Skin epidermis (tissue), 12 donors: ENCODE results near the gene CS.

Experiments used
- H3K27ac ChIP-seq, 21 experiments: fragments of 200-600 bp; sonication (generic) in 11 of 21; one replicate each; pipeline ENCODE4 v1.5.0; 2020; ENCODE audit warnings: mild to moderate bottlenecking in 3 of 21, inconsistent platforms in 2 of 21, moderate library complexity in 2 of 21
- H3K4me3 ChIP-seq, 7 experiments: fragments of 200-600 bp; sonication (generic) in 2 of 7; one replicate each; pipeline ENCODE4 v1.5.0; 2020; ENCODE audit warnings: inconsistent platforms in 2 of 7, mild to moderate bottlenecking in 2 of 7, moderate library complexity in 1 of 7

CS gene

GRCh38 chr12:56257491-56258067 is 42.6 kb downstream of the CS start:
- Histone ChIP-seq H3K27ac (peak overlapping the region; percentile 75 to 97 (median 91)), H3K4me3 (peak overlapping the region; percentile 70 to 93 (median 91))

GRCh38 chr12:56257071-56257470 is 43.1 kb downstream of the CS start:
- Histone ChIP-seq H3K27ac (peak overlapping the region in 18 of 21 experiments; percentile 75 to 97 (median 91)), H3K4me3 (peak overlapping the region; percentile 70 to 93 (median 91))

GRCh38 chr12:56256326-56256960 is 43.7 kb downstream of the CS start:
- Histone ChIP-seq H3K27ac (peak overlapping the region in 6 of 21 experiments; percentile 17 to 94 (median 64)), H3K4me3 (peak overlapping the region in 1 of 7 experiments; percentile 91)

DNA sequence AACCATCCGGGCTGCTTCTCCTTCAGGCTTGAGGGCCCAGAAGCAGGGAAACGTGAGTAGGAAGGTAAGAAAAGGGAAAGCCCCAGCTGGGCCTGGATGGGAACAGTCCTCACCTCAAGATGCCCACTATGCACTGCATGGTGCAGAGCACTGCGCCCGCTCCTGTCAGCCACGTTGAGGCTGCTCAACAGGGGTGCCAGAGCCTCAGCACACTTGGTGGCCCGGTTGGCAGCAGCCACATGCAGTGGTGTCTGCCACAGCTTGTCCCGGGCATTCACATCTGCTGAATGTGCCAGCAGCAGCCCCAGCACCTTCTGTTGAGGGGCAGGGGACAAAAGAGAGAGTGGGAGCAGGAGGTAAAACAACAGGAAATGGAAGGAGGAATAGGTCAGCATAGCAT is 44.5 kb downstream of the CS start:
- Histone ChIP-seq H3K27ac (no peak overlapping the region), H3K4me3 (no peak overlapping the region)

DNA sequence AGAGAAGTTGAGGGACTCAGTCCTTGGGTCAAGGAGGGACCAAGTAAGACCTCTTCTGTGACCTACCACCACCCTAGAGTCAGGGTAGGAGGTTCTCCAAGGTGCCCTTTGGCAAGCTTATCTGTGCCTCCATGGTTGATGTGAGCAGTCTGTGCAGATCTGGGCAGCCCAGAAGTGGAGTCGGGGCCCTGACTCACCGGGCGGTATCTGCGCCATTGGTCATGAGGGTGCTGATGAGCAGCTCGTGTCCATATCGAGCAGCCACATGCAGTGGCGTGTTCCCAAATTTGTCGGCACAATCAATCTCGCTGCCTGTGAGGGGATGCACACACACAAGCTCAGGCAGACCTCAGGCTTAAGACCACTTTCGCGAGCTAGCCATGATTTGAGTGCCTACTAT is 47.0 kb downstream of the CS start:
- H3K27ac ChIP-seq, result no peak overlapping the region
- no peak overlapping the region for H3K4me3 ChIP-seq

DNA sequence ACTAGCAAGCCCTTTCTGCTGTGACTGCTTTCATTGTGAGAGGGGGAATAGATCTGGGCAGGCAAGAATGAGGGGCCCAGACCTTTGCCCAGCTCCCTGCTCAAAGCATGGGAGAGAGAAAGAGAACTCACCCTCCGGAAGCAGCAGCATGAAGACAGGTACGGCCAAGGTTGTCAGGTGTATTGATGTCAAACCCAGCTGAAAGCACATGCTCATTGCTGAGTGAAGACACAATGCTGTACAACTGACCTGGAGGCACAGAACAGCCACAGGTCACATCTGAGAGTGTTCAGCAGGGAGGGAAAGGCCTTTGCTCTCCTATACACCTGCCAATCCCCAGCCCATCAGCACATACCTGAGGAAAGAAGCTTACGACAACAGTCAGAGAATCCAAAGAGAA is 47.5 kb downstream of the CS start:
- no peak overlapping the region for H3K27ac ChIP-seq

DNA sequence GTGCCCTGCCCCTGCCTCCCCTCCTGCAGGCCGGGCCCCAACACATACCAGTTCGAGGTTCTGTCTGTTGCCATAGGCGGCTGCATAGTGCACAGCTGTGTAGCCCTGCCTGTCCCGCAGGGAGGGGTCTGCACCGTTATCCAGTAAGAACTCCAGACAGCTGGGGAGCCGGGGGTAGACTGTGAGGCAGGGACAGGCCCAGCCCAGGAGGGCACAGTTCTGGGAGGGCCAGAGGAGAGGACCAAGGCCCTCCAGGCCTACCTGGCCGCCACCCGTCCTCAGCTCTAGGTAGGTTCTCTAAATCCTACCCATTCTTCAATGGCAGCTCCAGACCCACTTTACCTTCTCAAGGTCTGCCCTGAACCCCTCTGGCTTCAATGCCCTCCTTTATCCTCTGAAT is 51.4 kb downstream of the CS start:
- no peak overlapping the region for H3K27ac ChIP-seq
- no peak overlapping the region for H3K4me3 ChIP-seq

More for the DNA sequence above, 47.5 kb downstream of the CS start:
- H3K4me3 ChIP-seq, result no peak overlapping the region

- Histone ChIP-seq H3K4me3 (no peak overlapping the region), H3K27ac (peak overlapping the region in 1 of 21 experiments; percentile 35)
Observed at GRCh38 chr12:56247923-56248322, 52.2 kb downstream of the CS start.

DNA sequence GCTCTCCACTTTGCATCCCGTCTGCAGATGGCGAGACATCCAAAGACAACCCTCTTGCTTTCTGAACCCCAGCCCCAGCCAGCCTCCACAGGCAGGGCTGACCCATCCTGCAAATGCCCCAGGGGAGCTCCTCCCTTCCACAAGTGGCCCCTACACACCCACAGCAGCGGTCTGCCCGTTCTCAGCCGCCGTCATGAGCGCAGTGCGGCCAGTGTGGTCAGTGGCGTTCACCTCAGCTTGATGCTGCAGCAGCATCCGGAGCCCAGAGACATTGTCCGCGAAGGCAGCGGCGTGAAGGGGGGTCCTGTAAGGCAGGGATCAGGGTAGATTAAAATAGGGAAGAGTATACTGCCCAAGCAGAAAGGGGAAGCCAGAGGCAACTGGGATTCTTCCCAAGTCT is 55.6 kb downstream of the CS start:
- H3K27ac ChIP-seq, result no peak overlapping the region

DNA sequence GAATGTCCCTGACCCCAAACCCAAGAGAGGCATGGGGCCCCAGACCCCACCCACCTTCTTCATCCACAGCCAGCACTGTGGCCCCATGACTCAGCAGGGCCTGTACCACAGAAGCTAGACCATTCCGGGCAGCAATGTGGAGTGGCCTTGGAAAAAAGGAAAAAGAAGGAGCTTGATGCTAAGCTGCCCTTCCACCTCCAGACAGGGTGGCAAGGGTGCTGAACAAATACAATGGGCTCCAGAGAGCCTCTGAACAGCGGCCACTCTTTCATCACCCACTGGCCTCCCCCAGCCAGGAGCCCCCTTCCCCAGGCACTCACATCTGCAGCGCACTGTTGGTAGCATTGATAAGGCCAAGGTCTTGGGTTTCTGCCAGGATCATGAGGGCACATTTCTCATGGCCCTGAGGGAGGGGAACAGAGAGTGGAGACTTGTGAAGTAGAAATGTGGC is 56.4 kb downstream of the CS start:
- Histone ChIP-seq H3K4me3 (no peak overlapping the region), H3K27ac (no peak overlapping the region)

More for the DNA sequence above, 55.6 kb downstream of the CS start:
- no peak overlapping the region for H3K4me3 ChIP-seq

- Histone ChIP-seq H3K27ac (no peak overlapping the region), H3K4me3 (no peak overlapping the region)
Observed at GRCh38 chr12:56242986-56243385, 57.1 kb downstream of the CS start.

GRCh38 chr12:56241424-56242303 is 58.5 kb downstream of the CS start:
- no peak overlapping the region for H3K4me3 ChIP-seq
- H3K27ac ChIP-seq, result no peak overlapping the region

GRCh38 chr12:56237552-56237951 is 62.6 kb downstream of the CS start:
- Histone ChIP-seq H3K4me3 (no peak overlapping the region), H3K27ac (no peak overlapping the region)

- Histone ChIP-seq H3K27ac (no peak overlapping the region), H3K4me3 (no peak overlapping the region)
Observed at GRCh38 chr12:56236985-56237384, 63.1 kb downstream of the CS start.

- H3K27ac ChIP-seq, result no peak overlapping the region
- no peak overlapping the region for H3K4me3 ChIP-seq
Observed at GRCh38 chr12:56236091-56236490, 64.0 kb downstream of the CS start.

GRCh38 chr12:56234746-56235436 is 65.2 kb downstream of the CS start:
- no peak overlapping the region for H3K27ac ChIP-seq

GRCh38 chr12:56231184-56231582 is 68.9 kb downstream of the CS start:
- Histone ChIP-seq H3K27ac (no peak overlapping the region), H3K4me3 (no peak overlapping the region)

More at GRCh38 chr12:56234746-56235436, 65.2 kb downstream of the CS start:
- H3K4me3 ChIP-seq, result no peak overlapping the region

GRCh38 chr12:56230432-56231183 is 69.5 kb downstream of the CS start:
- no peak overlapping the region for H3K4me3 ChIP-seq
- no peak overlapping the region for H3K27ac ChIP-seq

DNA sequence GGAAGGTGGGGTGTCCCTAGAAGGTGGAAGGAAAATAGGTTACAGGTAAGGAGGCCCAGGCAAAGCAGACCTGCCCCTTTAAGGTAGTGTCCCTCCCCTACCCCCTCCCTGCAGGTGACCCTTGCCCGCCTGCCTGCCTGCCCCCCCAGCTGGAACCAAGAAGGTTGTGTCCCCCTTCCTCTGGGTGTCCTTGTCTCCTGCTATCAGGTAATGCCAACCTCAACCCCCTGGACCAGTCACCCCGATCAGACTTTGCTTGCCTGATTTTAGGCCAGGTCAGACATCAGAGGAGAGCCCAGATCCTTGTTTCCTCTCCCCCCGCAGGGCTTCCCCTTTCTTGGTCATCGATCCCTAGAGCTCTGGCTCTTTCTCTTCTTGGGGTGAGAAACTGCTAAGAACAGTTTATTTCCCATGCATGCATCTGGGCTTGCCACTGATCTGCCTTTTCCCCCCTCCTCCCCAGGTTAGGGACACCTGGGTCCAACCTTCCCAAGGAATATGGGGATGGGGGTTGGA is 70.2 kb downstream of the CS start, which contains the start of gene SLC39A5:
TSS of gene SLC39A5 (plus strand) at position 136 of the 516 bp plus-strand sequence. CDS start 1,224 bp downstream, outside the sequence.
- no peak within 1 kb of the TSS for H3K4me3 ChIP-seq
- no peak within 1 kb of the TSS for H3K27ac ChIP-seq
